GM19324 (cell line): ENCODE measurements around the gene ARID5B.
A peak's percentile ranks its signal among the peaks of the same experiment; 100 is the strongest.
"Not testable (repeated sequence)": the region's sequence is repeated elsewhere in the genome, so short reads cannot be mapped to it uniquely, and the experiment has no call there.

ENCODE experiments used
- ATAC-seq: cut with Tn5 transposase; IDR thresholded peaks from one replicate; pipeline ENCODE4 v1.9.1; 2021; ENCODE audit warnings: mild to moderate bottlenecking, moderate library complexity; ENCODE audit not compliant: unreplicated experiment, low FRiP score

The ARID5B gene

GRCh38 chr10:61959814-61960213 lies 58.3 kb downstream of the ARID5B start:
- no peak for ATAC-seq

GRCh38 chr10:61960396-61961120 lies 59.1 kb downstream of the ARID5B start:
- ATAC-seq = no peak

GRCh38 chr10:61961278-61961677 lies 59.8 kb downstream of the ARID5B start:
- peak; percentile 80 for ATAC-seq

GRCh38 chr10:61962971-61963370 lies 61.5 kb downstream of the ARID5B start:
- no peak for ATAC-seq

- ATAC-seq = no peak
These were observed 62.2 kb downstream of the ARID5B start for GRCh38 chr10:61963669-61964058.

GRCh38 chr10:61964059-61964709 lies 62.7 kb downstream of the ARID5B start:
- no peak for ATAC-seq

GRCh38 chr10:61964949-61965702 lies 63.6 kb downstream of the ARID5B start:
- ATAC-seq = no peak

- no peak for ATAC-seq
These were observed 64.3 kb downstream of the ARID5B start for GRCh38 chr10:61965703-61966395.

GRCh38 chr10:61967298-61967697 lies 65.8 kb downstream of the ARID5B start:
- ATAC-seq = no peak

GRCh38 chr10:61970182-61971002 lies 68.9 kb downstream of the ARID5B start:
- no peak for ATAC-seq

- no peak for ATAC-seq
These were observed 69.5 kb downstream of the ARID5B start for GRCh38 chr10:61971003-61971325.

- ATAC-seq = no peak
These were observed 71.7 kb downstream of the ARID5B start for GRCh38 chr10:61973169-61973568.

- ATAC-seq = no peak
These were observed 72.4 kb downstream of the ARID5B start for GRCh38 chr10:61973906-61974305.

- peak; percentile 32 for ATAC-seq
These were observed 73.3 kb downstream of the ARID5B start for GRCh38 chr10:61974601-61975390.

- ATAC-seq = peak; percentile 77
These were observed 74.0 kb downstream of the ARID5B start for GRCh38 chr10:61975391-61975932.

- ATAC-seq = not testable (repeated sequence)
These were observed 75.6 kb downstream of the ARID5B start for GRCh38 chr10:61976951-61977721.

- ATAC-seq = no peak
These were observed 77.5 kb downstream of the ARID5B start for GRCh38 chr10:61978965-61979364.

GRCh38 chr10:61981460-61981859 lies 80.0 kb downstream of the ARID5B start:
- no peak for ATAC-seq
